Keratinocyte (primary cell): Measurements from ENCODE around the gene CDH13. TPM values are rescaled to one million over a fixed set of nuclear protein-coding genes. Genes with fewer than 3 reads are reported as not detected.
A peak's percentile ranks its signal among the peaks of the same experiment; 100 is the strongest.

Experiments
- DNase-seq: peaks from one replicate; pipeline ENCODE4 v3.0.0-alpha.2; 2011; ENCODE audit warnings: low read depth, missing footprints, low spot score
- FAIRE-seq: peaks from 2 replicates; lab custom pipeline; 2011; peaks lifted over from hg19 to GRCh38; lab: Jason Lieb, UNC
- H2AFZ ChIP-seq: 2 replicates; pipeline ENCODE4 v1.6.0; 2012; ENCODE audit warnings: low read length, control low read depth, inconsistent platforms; ENCODE audit not compliant: control insufficient read depth
- H3K27ac ChIP-seq: 2 replicates; pipeline ENCODE4 v1.5.1; 2011; ENCODE audit warnings: low read length; ENCODE audit not compliant: control insufficient read depth, insufficient read depth
- H3K27me3 ChIP-seq: 3 replicates; pipeline ENCODE4 v1.6.0; 2011; ENCODE audit warnings: low read length; ENCODE audit not compliant: control insufficient read depth, insufficient read depth; ENCODE audit errors: extremely low read depth
- H3K36me3 ChIP-seq, 2 experiments: 2 replicates in 1 of 2; 3 replicates in 1 of 2; pipeline ENCODE4 v1.5.1; 2011; ENCODE audit warnings: low read length in 2 of 2, mild to moderate bottlenecking in 1 of 2; ENCODE audit not compliant: control insufficient read depth in 2 of 2, insufficient read depth in 2 of 2; ENCODE audit errors: extremely low read depth in 1 of 2
- H3K4me1 ChIP-seq: 3 replicates; pipeline ENCODE4 v1.5.1; 2011; ENCODE audit warnings: low read length; ENCODE audit not compliant: control insufficient read depth, insufficient read depth; ENCODE audit errors: extremely low read depth
- H3K4me2 ChIP-seq: 3 replicates; pipeline ENCODE4 v1.6.0; 2011; ENCODE audit warnings: low read depth, low read length; ENCODE audit not compliant: control insufficient read depth, insufficient read depth; ENCODE audit errors: extremely low read depth
- H3K4me3 ChIP-seq, 3 experiments: fragments of 200-600 bp in 1 of 3; sonication (generic) in 1 of 3; 2 replicates in 2 of 3; 3 replicates in 1 of 3; pipeline ENCODE4 v1.5.1; 2011 to 2016; ENCODE audit warnings: low read length in 3 of 3, mild to moderate bottlenecking in 3 of 3, control low read depth in 2 of 3, inconsistent platforms in 1 of 3, low read depth in 1 of 3, mixed read lengths in 1 of 3, mixed run types in 1 of 3, moderate library complexity in 1 of 3; ENCODE audit not compliant: control insufficient read depth in 2 of 3, insufficient read depth in 2 of 3; ENCODE audit errors: extremely low read depth in 1 of 3
- H3K79me2 ChIP-seq: 2 replicates; pipeline ENCODE4 v1.6.0; 2012; ENCODE audit warnings: low read length; ENCODE audit not compliant: control insufficient read depth, insufficient read depth
- H3K9ac ChIP-seq: 3 replicates; pipeline ENCODE4 v1.6.0; 2011; ENCODE audit warnings: low read length; ENCODE audit not compliant: control insufficient read depth, insufficient read depth; ENCODE audit errors: extremely low read depth
- H3K9me1 ChIP-seq: 3 replicates; pipeline ENCODE4 v1.6.0; 2011; ENCODE audit warnings: low read length; ENCODE audit not compliant: control insufficient read depth, insufficient read depth; ENCODE audit errors: extremely low read depth
- H3K9me3 ChIP-seq: 2 replicates; pipeline ENCODE4 v1.5.1; 2012; ENCODE audit warnings: low read depth, low read length; ENCODE audit not compliant: control insufficient read depth
- H4K20me1 ChIP-seq: 3 replicates; pipeline ENCODE4 v1.6.0; 2011; ENCODE audit warnings: low read length; ENCODE audit not compliant: control insufficient read depth, insufficient read depth; ENCODE audit errors: extremely low read depth
- CTCF ChIP-seq, 3 experiments: IDR thresholded peaks in 1 of 3; conservative IDR thresholded peaks in 1 of 3; optimal IDR thresholded peaks in 1 of 3; 2 replicates in 2 of 3; 3 replicates in 1 of 3; pipeline versions ENCODE3 to v1.5.1; 2011; ENCODE audit warnings: low read length in 3 of 3, mild to moderate bottlenecking in 3 of 3, moderate library complexity in 2 of 3, control low read depth in 1 of 3, inconsistent platforms in 1 of 3; ENCODE audit not compliant: insufficient read depth in 2 of 3; ENCODE audit errors: extremely low read depth in 1 of 3
- EZH2 ChIP-seq: IDR thresholded peaks from one replicate; pipeline ENCODE4 v1.6.1; 2012; ENCODE audit warnings: inconsistent platforms, mild to moderate bottlenecking, low read length, moderate library complexity
- dilution Hi-C: fragments of 300-500 bp; cut with MboI; formaldehyde crosslinking; loops from one replicate; pipeline ENCODE4 v1.7.0; 2020; ENCODE audit warnings: low sequenced_read_pairs; ENCODE audit not compliant: extremely low pct_ligation_motif_present
- polyA plus RNA-seq, 5 experiments: library from polyadenylated mRNA; depleted of rRNA in 3 of 5; stranded (reverse) in 3 of 5; stranded (forward) in 1 of 5; unstranded in 1 of 5; fragments of >200 nt; gene quantifications; 1 replicate in 1 of 5; 2 replicates in 3 of 5; 3 replicates in 1 of 5; pipeline versions ENCODE4 v1.2.1 to v1.2.3, GENCODE V29; 2011 to 2012; ENCODE audit warnings: missing spikeins in 2 of 5, low read depth in 1 of 5, low replicate concordance in 1 of 5

CDH13 gene
- polyA plus RNA-seq, 1 donor (not counting 4 experiments of a cell fraction or from before 2014, with no cell fraction given) = 111 TPM

GRCh38 chr16:82641336-82641984 is 14.7 kb downstream of the CDH13 start:
- H3K4me3 ChIP-seq = no peak overlapping the region
- H3K36me3 ChIP-seq = peaks cover 0 to 10% of the 10 kb centered on the region in 2 experiments
- H3K9me1 ChIP-seq = no peaks in the 10 kb centered on the region
- no peak overlapping the region for H3K27ac ChIP-seq
- no peaks in the 10 kb centered on the region for H4K20me1 ChIP-seq
- no peak overlapping the region for H3K9ac ChIP-seq
- peaks cover 92% of the 10 kb centered on the region for H3K79me2 ChIP-seq
- FAIRE-seq (no peak), DNase-seq (no peak)
- no peaks in the 10 kb centered on the region for H3K9me3 ChIP-seq
- H2AFZ ChIP-seq = no peak overlapping the region
- TF ChIP-seq CTCF (optimal IDR thresholded peaks at IDR 0.05 in 1 of 3, IDR thresholded peaks at IDR 0.05 in 1 of 3, conservative IDR thresholded peaks at IDR 0.05 in 1 of 3; ENCODE audit: extremely low read depth in 1 of 3, insufficient read depth in 2 of 3, low read length in 3 of 3) = peak in 2 of 3 experiments; percentile 30 to 31
- no peak for TF ChIP-seq EZH2
- H3K4me1 ChIP-seq = peaks cover 35% of the 10 kb centered on the region
- H3K27me3 ChIP-seq = no peaks in the 10 kb centered on the region
- no peak overlapping the region for H3K4me2 ChIP-seq
- dilution Hi-C loops = no loop called here

GRCh38 chr16:82643136-82643535 is 16.4 kb downstream of the CDH13 start:
- Histone ChIP-seq H3K27me3 (no peaks in the 10 kb centered on the region), H3K36me3 (peaks cover 0 to 5% of the 10 kb centered on the region in 2 experiments), H4K20me1 (no peaks in the 10 kb centered on the region), H3K79me2 (peaks cover 95% of the 10 kb centered on the region), H3K4me3 (no peak overlapping the region), H3K27ac (no peak overlapping the region), H2AFZ (no peak overlapping the region), H3K9ac (no peak overlapping the region), H3K9me3 (no peaks in the 10 kb centered on the region), H3K9me1 (no peaks in the 10 kb centered on the region), H3K4me1 (peaks cover 19% of the 10 kb centered on the region), H3K4me2 (no peak overlapping the region)
- FAIRE-seq = no peak
- TF ChIP-seq EZH2 (no peak), CTCF (optimal IDR thresholded peaks at IDR 0.05 in 1 of 3, IDR thresholded peaks at IDR 0.05 in 1 of 3, conservative IDR thresholded peaks at IDR 0.05 in 1 of 3; ENCODE audit: extremely low read depth in 1 of 3, insufficient read depth in 2 of 3, low read length in 3 of 3) (no peak)
- DNase-seq = no peak
- dilution Hi-C loops = no loop called here
